ENCODE results near the gene CHSY1.

The CHSY1 gene

DNA sequence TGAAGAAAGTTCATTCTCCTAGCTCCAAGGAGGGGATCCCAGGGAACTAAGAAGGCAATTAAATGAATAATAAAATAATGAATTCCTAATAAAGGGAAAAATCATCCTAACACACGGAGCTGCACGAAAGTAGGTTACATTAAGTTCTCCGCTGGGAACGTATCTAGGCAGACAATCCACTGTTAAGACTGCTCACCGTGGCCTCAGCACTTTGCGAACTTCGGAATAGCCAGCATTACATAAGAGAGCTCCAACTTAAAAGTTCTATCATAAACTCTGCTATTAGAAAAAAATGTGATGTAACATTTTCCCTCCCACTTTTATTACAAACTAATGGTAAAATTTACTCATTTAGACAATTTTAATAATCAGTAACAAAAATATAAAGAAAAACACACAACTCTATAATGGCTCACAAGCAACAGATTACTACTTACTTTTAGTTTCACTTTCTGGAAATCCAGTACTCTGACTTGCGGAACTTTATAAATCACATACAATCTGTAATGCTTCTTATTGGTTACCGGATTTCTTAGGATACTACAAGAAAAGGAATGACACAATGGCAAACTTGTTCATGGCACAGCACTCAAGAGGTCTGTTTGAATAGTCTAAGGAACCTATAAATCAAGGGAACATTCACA is 34.7 kb upstream of the CHSY1 start:
- TF ChIP-seq, protein P1, sequence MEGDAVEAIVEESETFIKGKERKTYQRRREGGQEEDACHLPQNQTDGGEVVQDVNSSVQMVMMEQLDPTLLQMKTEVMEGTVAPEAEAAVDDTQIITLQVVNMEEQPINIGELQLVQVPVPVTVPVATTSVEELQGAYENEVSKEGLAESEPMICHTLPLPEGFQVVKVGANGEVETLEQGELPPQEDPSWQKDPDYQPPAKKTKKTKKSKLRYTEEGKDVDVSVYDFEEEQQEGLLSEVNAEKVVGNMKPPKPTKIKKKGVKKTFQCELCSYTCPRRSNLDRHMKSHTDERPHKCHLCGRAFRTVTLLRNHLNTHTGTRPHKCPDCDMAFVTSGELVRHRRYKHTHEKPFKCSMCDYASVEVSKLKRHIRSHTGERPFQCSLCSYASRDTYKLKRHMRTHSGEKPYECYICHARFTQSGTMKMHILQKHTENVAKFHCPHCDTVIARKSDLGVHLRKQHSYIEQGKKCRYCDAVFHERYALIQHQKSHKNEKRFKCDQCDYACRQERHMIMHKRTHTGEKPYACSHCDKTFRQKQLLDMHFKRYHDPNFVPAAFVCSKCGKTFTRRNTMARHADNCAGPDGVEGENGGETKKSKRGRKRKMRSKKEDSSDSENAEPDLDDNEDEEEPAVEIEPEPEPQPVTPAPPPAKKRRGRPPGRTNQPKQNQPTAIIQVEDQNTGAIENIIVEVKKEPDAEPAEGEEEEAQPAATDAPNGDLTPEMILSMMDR (conservative IDR thresholded peaks at IDR 0.05), result no peak
- H3K27ac ChIP-seq, result no peak overlapping the region

DNA sequence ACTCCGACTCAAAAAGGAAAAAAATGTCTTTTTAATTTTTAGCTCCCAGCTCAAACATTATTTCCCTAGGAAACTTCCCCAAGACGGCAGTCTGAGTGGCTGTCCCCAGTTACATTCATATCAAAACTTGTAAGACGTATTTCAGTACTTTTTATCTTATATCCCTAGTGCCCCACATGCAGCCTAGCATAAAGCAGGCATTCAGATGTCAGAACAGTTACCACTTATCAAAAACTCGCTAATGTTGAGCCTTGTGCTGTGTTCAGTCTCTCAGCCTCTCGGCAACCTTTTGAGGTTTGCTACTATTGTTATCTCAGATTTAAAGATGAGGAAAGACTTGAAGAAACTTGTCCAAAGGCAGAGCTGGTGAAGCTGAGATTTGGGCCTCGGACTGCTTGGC is 32.1 kb upstream of the CHSY1 start:
- TF ChIP-seq, protein P1 (conservative IDR thresholded peaks at IDR 0.05), result no peak
- no peak overlapping the region for H3K27ac ChIP-seq

DNA sequence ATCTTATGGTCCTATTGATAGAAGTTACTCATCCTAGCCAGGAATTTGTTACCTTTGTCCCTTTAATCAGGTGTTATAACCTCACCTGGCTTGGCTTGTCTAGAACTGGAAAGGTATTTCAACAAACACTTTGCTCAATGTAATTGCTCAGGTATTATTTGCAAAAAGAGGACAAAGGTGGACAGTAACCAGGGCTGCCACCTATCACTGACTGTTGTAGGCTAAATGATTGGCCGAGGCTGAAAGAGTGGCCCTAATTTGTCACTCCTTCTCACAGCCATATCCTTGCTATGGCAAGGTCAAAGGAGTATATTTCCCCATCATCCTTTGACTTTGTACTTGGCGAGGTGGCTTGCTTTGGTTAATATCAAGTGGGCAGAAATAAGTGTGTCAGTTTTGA is 28.2 kb upstream of the CHSY1 start:
- TF ChIP-seq, protein P1 (conservative IDR thresholded peaks at IDR 0.05), result no peak
- H3K27ac ChIP-seq, result no peak overlapping the region

DNA sequence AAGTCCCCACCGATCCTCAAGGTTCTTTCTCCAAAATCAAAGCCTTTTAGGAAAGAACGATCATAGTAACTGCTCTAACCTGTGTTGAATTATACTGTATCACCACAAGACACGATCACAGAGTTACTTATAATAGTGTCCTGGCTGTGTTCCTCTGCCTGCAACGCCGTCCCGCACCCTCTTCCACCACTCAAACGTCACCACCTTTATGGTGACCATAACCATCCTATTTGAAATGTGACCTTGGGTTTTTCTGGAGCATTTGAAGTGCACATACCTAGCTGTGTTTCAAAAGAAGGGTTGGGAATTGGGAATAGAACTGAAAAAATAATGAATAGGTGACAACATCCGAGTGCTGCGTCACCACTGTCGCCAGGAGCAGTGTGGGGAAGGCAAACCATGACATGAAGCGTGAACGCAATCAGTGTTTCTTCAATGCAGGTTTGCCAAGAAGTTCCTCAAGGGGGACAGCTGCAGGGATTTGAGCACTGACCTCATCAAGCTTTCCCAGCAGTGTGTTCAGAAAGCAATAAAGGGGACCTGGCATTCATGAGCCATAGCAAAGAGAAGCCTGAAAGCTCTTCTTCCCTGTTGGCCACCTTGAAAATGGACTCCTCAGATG is 26.2 kb upstream of the CHSY1 start:
- TF ChIP-seq, protein P1 (conservative IDR thresholded peaks at IDR 0.05), result no peak
- peak overlapping the region; percentile 82 for H3K27ac ChIP-seq

DNA sequence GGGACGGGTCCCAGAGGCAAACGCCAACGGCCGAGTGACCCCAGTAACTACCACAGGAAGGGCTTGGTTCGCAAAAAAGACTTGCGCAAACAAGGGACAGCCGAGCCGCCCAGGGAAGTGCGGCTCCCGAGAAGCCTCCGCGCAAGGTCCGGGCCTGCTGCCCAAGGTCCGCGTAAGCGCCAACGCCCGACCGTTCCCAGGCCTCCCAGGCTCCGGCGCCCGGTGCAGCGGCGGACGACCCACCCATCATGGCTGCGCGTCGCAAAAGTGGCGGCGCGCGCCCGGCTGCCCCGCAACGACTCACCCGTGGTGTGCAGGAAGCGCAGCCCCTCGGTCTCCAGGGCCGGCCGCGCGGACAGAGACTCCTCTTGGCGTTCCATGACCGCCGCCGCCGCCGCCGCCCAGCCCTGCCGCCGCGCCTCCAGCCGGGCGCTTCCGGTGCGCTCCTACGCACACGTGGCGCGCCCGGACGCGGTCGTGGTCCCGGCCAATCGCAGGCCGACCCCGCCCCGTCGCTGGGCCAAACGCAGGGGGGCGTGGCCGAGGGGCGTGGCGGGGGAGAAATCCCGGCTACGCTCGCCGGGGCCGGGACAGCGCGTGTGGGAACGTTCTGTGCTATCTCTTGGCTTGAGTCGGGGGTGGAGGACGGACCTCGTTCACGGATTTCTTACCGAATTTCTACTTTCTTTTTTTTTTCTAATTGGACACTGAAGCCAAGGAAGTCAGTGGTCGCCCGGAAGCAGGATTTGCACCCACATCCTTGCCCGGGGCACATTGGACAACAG is 25.4 kb upstream of the CHSY1 start, which contains the start of gene SELENOS:
Gene SELENOS, minus strand, starts transcription at position 448 of the 785 bp plus-strand sequence. Its CDS starts 68 bp downstream, at position 380.
- peak within 1 kb of the TSS; percentile 82 for H3K27ac ChIP-seq
- TF ChIP-seq, protein P1 (conservative IDR thresholded peaks at IDR 0.05), result no peak

DNA sequence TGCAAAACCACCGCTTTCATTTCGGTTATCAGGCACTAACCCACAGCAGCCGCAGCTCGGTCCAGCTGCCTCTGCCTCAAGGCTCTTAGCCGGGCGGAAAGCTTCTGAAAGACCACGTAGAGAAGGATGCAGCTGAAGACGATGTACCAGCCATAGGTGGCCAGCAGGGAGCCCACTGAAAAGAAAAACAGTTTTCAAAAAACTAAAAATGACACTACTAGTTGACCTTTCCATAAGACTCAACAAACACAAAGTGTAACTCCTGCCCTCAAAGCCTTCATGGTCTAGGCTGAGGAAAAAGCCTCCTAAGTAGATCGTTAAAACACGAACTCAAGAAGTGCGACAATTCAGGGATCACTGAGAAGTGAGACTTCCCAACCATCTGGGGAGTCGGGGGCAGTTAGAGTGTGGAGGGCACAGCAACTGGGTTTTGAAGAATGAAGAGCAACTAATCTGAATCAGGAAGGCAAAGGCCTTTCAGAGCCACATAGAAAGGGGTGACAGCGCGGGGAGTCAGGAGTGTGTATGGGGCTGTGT is 24.7 kb upstream of the CHSY1 start:
- H3K27ac ChIP-seq, result peak overlapping the region; percentile 82
- TF ChIP-seq, protein P1 (conservative IDR thresholded peaks at IDR 0.05), result peak; percentile 58

DNA sequence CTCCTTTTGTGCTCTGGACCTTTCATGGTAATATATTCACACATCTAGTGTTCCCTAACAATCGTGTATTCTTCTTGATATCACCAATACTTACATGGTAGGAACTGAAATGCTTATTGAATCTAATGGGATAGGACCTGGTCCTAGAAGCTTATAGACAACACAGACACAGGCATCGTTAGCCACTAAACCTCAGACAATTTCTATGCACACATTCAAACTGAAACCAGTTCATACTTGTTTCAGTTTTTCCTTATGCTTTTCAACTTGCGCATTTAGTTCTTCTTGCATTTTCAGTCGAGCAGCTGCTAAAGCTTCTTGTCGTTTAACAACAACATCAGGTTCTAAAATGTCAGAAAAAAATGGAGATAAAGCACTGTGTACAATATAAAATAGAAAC is 23.2 kb upstream of the CHSY1 start:
- no peak overlapping the region for H3K27ac ChIP-seq

More for the DNA sequence above, 23.2 kb upstream of the CHSY1 start:
- TF ChIP-seq, protein P1 (conservative IDR thresholded peaks at IDR 0.05), result no peak
